Vagina (tissue), 2 donors: ENCODE results near the gene SOHLH2. TPM values are rescaled to one million over a fixed set of nuclear protein-coding genes. Genes with fewer than 3 reads are reported as not detected.

Source experiments
- DNase-seq, 2 donors: peaks; one replicate each; pipeline ENCODE4 v3.0.0-alpha.2; 2017; ENCODE audit errors: extremely low spot score in 2 of 2
- H3K27ac ChIP-seq: fragments of 200-600 bp; sonication (generic); one replicate; pipeline ENCODE4 v1.5.1; 2019
- H3K27me3 ChIP-seq: fragments of 200-600 bp; sonication (generic); one replicate; pipeline ENCODE4 v1.5.1; 2019
- H3K36me3 ChIP-seq, 2 donors: fragments of 200-600 bp; sonication (generic); one replicate each; pipeline ENCODE4 v1.5.1; 2017 to 2019
- H3K4me1 ChIP-seq: fragments of 200-600 bp; sonication (generic); one replicate; pipeline ENCODE4 v1.5.1; 2019
- H3K4me3 ChIP-seq, 2 donors: fragments of 200-600 bp; sonication (generic); 1 replicate in 1 of 2; 2 replicates in 1 of 2; pipeline ENCODE4 v1.5.1; 2016 to 2019
- H3K9me3 ChIP-seq: fragments of 200-600 bp; sonication (generic); one replicate; pipeline ENCODE4 v1.5.1; 2019
- CTCF ChIP-seq, 3 experiments: fragments of 450-650 bp in 2 of 3; fragments of 200-600 bp in 1 of 3; sonication (generic) in 1 of 3; IDR thresholded peaks; one replicate each; pipeline ENCODE4 v1.5.1; 2017 to 2019; ENCODE audit warnings: antibody characterized with exemption in 3 of 3, mild to moderate bottlenecking in 2 of 3, moderate library complexity in 2 of 3
- POLR2A ChIP-seq, 2 donors: fragments of 450-650 bp; IDR thresholded peaks; one replicate each; pipeline ENCODE4 v1.6.1; 2017; ENCODE audit warnings: antibody characterized with exemption in 2 of 2, mild to moderate bottlenecking in 2 of 2, moderate library complexity in 2 of 2
- POLR2AphosphoS5 ChIP-seq, 2 donors: sonication (generic); formaldehyde crosslinking; IDR thresholded peaks; one replicate each; pipeline ENCODE4 v1.9.0; 2017; ENCODE audit warnings: antibody characterized with exemption in 2 of 2, mild to moderate bottlenecking in 2 of 2, low read depth in 1 of 2; ENCODE audit not compliant: insufficient read depth in 1 of 2
- intact Hi-C: fragments of 100-400 bp; cut with DNase I; formaldehyde crosslinking; loops from one replicate; pipeline ENCODE4 v1.15.1; 2023
- total RNA-seq: library from RNA; depleted of rRNA; stranded (reverse); fragments of >200 nt; gene quantifications from one replicate; pipeline ENCODE4 v1.2.3, GENCODE V29; 2016

Gene SOHLH2
- total RNA-seq, 1 donor from 2014 or later: not detected

- no peaks in the 10 kb centered on the region for H3K36me3 ChIP-seq
- no peak overlapping the region for H3K27ac ChIP-seq
- no peaks in the 10 kb centered on the region for H3K4me1 ChIP-seq
- H3K27me3 ChIP-seq: no peaks in the 10 kb centered on the region
- H3K9me3 ChIP-seq: no peaks in the 10 kb centered on the region
- H3K4me3 ChIP-seq: no peak overlapping the region
- no peak for TF ChIP-seq CTCF (IDR thresholded peaks at IDR 0.05)
- TF ChIP-seq POLR2AphosphoS5 (IDR thresholded peaks at IDR 0.05; ENCODE audit: insufficient read depth in 1 of 2, low read depth in 1 of 2): no peak
- no peak for TF ChIP-seq POLR2A (IDR thresholded peaks at IDR 0.05)
- DNase-seq: no peak
- intact Hi-C loops: no loop called here
Observed at GRCh38 chr13:36242761-36243160, 28.4 kb upstream of the SOHLH2 start.

GRCh38 chr13:36231236-36231635, 16.9 kb upstream of the SOHLH2 start:
- intact Hi-C loops: no loop called here
- H3K27ac ChIP-seq: no peak overlapping the region

GRCh38 chr13:36224730-36225129, 10.4 kb upstream of the SOHLH2 start:
- Histone ChIP-seq H3K4me1 (no peaks in the 10 kb centered on the region), H3K9me3 (no peaks in the 10 kb centered on the region), H3K27ac (no peak overlapping the region), H3K36me3 (no peaks in the 10 kb centered on the region), H3K4me3 (no peak overlapping the region), H3K27me3 (no peaks in the 10 kb centered on the region)
- DNase-seq: no peak
- TF ChIP-seq CTCF (IDR thresholded peaks at IDR 0.05): no peak
- TF ChIP-seq POLR2AphosphoS5 (IDR thresholded peaks at IDR 0.05; ENCODE audit: insufficient read depth in 1 of 2, low read depth in 1 of 2): no peak
- no peak for TF ChIP-seq POLR2A (IDR thresholded peaks at IDR 0.05)
- intact Hi-C loops: no loop called here

More at GRCh38 chr13:36231236-36231635, 16.9 kb upstream of the SOHLH2 start:
- H3K4me1 ChIP-seq: no peaks in the 10 kb centered on the region
- H3K36me3 ChIP-seq: no peaks in the 10 kb centered on the region
- no peak for TF ChIP-seq CTCF (IDR thresholded peaks at IDR 0.05)
- no peak for TF ChIP-seq POLR2AphosphoS5 (IDR thresholded peaks at IDR 0.05; ENCODE audit: insufficient read depth in 1 of 2, low read depth in 1 of 2)
- no peak for TF ChIP-seq POLR2A (IDR thresholded peaks at IDR 0.05)
- no peaks in the 10 kb centered on the region for H3K9me3 ChIP-seq
- H3K4me3 ChIP-seq: no peak overlapping the region
- no peak for DNase-seq
- no peaks in the 10 kb centered on the region for H3K27me3 ChIP-seq

GRCh38 chr13:36219883-36220282, 5.5 kb upstream of the SOHLH2 start:
- H3K36me3 ChIP-seq: no peaks in the 10 kb centered on the region
- no peak for DNase-seq
- no peaks in the 10 kb centered on the region for H3K9me3 ChIP-seq
- H3K4me1 ChIP-seq: no peaks in the 10 kb centered on the region
- H3K27me3 ChIP-seq: no peaks in the 10 kb centered on the region
- intact Hi-C loops: no loop called here
- H3K4me3 ChIP-seq: no peak overlapping the region
- TF ChIP-seq POLR2A (IDR thresholded peaks at IDR 0.05): no peak
- TF ChIP-seq POLR2AphosphoS5 (IDR thresholded peaks at IDR 0.05; ENCODE audit: insufficient read depth in 1 of 2, low read depth in 1 of 2): no peak
- no peak for TF ChIP-seq CTCF (IDR thresholded peaks at IDR 0.05)
- H3K27ac ChIP-seq: no peak overlapping the region

GRCh38 chr13:36217456-36217855, 3.1 kb upstream of the SOHLH2 start:
- intact Hi-C loops: no loop called here
- H3K9me3 ChIP-seq: no peaks in the 10 kb centered on the region
- H3K27ac ChIP-seq: no peak overlapping the region
- DNase-seq: no peak
- no peak for TF ChIP-seq POLR2AphosphoS5 (IDR thresholded peaks at IDR 0.05; ENCODE audit: insufficient read depth in 1 of 2, low read depth in 1 of 2)
- TF ChIP-seq CTCF (IDR thresholded peaks at IDR 0.05): no peak
- no peak for TF ChIP-seq POLR2A (IDR thresholded peaks at IDR 0.05)
- H3K36me3 ChIP-seq: no peaks in the 10 kb centered on the region
- no peaks in the 10 kb centered on the region for H3K4me1 ChIP-seq
- no peaks in the 10 kb centered on the region for H3K27me3 ChIP-seq
- no peak overlapping the region for H3K4me3 ChIP-seq
